H4 (cell line): ENCODE measurements around the gene DOCK9. TPM values are rescaled to one million over a fixed set of nuclear protein-coding genes. Genes with fewer than 3 reads are reported as not detected.
"Not testable (repeated sequence)": the region's sequence is repeated elsewhere in the genome, so short reads cannot be mapped to it uniquely, and the experiment has no call there.

ENCODE experiments used
- DNase-seq: peaks from one replicate; pipeline ENCODE4 v3.0.0-alpha.2; 2015; ENCODE audit warnings: low spot score
- total RNA-seq: library from RNA; depleted of rRNA; stranded (reverse); fragments of >200 nt; shearing (Covaris generic); gene quantifications from 2 replicates; pipeline ENCODE4 v1.2.3, GENCODE V29; 2014

The DOCK9 gene
- total RNA-seq, 1 experiment from 2014 or later = 2.3 TPM

DNA sequence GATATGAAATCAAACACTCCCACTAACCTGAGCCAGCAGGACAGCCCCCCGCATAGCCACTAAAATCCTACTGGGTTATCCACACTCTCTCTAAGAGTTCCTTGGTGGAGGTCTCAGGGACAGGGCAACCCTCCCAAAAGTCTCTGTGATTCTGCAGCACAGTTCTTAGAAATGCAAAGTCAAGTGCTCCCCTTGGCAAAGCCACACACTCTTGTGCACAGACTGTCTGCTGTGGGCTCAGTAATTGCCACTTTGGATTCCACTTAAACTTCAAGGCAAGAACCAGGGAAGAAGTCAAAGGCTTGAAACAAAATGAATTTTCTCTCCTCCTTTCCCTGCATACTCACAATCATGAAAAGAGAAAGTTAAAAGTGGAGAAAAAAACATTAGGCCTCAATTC lies 61.5 kb downstream of the DOCK9 start:
- no peak for DNase-seq

DNA sequence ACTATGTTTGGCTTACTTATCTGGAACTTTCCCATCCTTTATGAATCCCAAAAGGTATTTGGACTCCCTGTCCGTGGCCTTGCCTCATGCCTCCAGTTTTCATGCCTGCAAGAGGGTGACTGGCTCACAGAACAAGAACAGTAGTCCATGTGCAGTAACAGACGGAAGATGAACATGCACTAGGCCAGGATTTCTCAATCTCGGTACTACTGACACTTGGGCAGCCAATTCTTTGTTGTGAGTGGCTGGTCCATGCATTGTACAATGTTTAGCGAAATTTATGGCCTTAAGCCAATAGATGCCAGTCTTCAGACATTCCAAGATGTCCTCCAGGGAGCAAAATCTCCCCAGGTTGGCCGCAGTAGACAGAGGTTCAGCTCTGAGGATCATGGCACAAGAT lies 61.9 kb downstream of the DOCK9 start:
- no peak for DNase-seq

DNA sequence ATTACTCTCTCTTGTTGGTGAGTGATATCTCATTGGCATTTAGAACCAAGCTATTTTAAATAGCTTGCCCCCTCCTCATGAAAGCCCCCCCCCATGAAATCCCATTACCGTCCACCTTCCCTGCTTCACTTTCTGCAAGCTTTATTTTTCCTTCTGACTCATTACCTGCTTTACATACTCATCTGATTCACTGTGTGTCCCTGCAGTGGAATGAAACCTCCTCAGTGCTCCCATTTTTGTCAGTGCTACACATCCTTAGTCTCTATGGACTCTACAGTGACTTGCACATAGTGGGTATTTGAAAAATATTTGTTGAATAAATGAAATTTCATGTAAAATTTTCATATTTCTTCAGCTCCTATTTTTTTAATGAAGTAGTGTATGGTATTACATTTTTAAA lies 62.3 kb downstream of the DOCK9 start:
- no peak for DNase-seq

DNA sequence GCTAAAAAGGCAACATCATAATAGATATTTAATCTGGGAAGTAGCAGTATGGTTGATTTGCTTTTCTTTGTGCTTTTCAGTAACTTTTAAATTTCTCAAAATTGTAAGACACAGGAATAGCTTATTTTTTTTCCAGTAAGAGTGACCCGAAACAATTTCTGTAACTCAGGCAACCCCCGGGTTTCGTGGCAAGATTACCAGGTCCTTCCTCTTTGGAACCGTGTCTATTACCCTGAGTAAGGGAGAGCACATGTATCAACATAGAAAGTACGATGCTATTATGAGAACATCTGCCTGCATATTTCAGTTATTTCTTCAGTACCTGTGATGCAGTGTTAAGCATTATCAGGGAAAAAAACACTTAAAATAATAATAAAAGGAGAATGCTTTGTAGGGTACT lies 64.1 kb downstream of the DOCK9 start:
- no peak for DNase-seq

DNA sequence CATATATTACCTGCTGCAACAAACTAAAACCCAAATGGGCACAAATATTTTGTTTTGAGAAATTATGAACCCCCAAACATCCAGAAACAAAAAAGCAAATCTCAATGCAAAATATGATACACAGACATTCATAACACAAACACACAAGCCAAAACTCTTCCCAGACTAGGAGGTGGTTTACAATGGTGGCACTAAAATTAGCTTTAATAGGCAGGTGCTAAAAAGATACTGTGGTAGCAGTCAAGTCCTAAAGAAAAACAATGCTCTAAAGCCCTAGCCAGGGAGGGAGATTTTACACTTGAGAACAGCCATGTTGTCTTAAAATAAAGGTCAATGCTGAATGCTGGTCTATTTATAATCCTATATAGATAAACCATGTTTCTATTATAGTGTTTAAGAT lies 65.0 kb downstream of the DOCK9 start:
- DNase-seq = no peak

DNA sequence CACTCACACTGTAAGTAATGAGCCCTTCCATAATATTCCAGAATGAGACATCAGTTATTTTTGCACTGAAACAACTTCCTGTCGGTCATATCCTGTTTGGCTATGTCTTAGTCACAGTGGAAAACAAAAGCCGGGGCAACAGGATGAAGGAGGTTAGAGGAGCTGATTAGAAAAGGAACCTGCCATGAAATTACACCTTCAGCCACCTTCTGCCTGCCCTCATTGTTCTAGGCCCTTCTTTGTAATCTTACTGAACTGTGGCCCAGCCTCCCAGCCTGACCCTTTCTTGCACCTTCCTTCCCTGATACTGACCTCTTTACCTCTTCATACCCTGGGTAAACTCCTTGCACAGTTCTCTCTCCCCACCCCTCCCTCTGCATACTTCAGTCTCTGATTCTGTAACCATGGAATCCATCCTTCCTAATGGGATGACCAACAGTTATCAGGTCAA lies 67.3 kb downstream of the DOCK9 start:
- DNase-seq = peak; percentile 40

DNA sequence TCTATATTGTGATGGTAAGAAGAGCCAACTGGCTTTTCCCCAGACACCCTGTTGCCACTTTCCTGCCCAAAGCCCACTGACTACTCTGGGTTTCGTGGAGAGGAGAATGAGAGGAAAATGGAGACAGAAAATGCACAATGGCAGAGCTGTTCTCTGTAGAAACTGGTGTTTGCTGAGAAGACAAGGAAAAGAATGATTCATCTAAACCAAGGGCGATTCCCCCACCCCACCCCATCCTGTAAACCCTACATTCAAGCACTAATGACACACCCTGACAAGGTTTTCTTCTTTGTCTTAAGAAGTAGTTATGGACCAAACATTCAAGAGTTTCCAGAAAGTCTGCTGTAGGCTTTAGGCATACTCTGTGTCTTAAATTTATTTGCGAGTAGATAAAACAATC lies 68.8 kb downstream of the DOCK9 start:
- no peak for DNase-seq

DNA sequence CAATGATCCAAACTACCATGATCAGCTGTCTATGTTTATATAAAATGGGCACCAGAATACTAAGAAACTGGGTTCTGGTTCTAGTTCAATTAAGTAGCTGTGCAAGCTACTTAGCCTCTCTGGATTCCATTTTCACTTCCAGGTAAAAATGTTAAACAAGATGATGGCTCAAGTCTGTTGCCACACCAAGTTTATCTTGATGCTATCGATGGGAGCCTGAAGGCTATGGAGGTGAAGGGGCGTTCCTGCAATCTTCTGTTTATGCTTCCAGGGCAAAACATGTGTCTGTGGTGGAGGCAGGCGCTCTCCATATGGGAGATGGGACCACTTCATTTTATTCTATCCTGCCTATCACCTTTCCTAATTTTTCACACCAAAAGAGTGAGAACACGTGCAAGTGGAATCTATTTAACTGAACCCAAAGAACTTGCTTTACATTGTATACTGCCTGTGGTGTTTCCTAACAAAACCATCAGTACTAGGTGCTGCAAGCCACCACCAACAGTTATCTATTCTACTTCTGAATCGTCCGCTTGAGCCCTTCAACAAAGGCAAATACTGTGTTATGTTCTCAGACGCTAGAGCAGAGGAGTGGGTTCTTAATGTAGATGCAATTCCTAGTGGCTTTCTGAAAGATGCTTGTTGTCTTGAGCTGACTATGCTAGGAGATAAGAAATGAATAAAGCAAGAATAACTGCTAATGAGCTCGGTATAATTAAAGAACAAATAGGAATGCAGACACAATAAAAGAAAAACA lies 70.9 kb downstream of the DOCK9 start:
- no peak for DNase-seq

DNA sequence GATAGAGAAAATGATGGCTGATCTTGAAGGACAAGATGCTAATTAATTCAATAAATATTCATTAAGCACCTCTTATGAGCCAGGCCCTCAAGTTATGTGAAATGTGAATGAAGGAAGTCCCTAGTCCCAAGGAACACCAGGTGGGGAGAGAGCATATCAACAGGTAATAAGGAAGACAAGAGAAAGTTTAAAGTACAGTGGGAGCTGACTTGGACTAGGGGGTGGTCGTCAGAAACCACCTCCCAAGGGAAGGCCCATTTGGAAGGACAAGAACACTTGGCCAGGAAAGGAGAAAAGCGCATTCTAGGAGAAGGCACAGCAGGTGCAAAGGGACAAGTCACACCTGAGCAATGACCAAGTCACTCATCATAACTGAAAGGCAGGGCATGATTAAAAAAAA lies 72.7 kb downstream of the DOCK9 start:
- DNase-seq = no peak

DNA sequence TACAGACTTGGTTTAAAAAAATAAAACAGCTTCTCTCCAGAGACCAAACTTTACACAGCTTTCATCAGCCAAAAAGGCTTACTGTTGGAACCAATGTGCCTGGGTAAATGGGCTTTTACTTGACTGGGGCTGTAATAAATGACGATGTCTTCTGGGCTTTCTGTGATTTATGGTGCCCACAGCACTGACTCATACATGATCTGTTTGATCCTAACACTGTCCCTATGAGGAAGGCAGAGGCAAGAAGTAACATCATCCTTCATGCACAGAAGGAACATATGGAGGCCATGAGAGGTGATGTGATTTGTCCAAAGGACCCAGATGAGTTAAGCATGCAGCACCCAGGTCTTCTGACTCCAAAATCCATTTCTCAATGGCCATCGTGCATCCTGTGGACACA lies 77.4 kb downstream of the DOCK9 start:
- no peak for DNase-seq

DNA sequence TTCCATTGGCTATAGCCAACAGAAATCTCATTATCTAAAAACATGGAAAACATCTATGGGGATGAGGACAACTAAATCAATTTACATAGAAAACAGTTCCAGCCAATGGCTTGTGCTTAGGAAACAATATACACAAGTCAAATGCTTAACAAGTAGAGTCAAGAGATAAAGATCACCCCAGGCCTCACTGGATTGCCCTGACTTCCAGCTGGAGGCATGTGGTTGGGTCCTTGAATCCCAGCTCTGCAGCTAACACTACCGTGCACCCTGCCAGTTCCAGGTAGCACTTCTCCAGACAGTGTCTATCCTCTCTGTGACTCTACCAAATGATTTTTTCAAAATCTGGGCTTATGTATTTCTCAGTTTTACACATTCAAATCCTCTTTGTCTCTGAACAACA lies 80.2 kb downstream of the DOCK9 start:
- no peak for DNase-seq

DNA sequence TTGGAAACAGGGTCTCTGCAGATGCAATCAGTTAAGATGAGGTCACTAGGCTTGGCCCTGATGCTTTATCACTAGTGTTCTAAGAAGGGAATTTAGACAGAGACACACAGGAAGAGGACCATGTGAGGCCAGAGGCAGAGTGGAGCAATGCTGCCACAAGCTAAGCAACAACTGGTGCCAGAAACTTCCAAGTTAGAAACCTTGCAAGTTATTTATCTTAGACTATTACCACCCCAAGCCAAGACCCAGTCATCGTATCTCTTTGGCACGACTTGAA lies 81.1 kb downstream of the DOCK9 start:
- no peak for DNase-seq

DNA sequence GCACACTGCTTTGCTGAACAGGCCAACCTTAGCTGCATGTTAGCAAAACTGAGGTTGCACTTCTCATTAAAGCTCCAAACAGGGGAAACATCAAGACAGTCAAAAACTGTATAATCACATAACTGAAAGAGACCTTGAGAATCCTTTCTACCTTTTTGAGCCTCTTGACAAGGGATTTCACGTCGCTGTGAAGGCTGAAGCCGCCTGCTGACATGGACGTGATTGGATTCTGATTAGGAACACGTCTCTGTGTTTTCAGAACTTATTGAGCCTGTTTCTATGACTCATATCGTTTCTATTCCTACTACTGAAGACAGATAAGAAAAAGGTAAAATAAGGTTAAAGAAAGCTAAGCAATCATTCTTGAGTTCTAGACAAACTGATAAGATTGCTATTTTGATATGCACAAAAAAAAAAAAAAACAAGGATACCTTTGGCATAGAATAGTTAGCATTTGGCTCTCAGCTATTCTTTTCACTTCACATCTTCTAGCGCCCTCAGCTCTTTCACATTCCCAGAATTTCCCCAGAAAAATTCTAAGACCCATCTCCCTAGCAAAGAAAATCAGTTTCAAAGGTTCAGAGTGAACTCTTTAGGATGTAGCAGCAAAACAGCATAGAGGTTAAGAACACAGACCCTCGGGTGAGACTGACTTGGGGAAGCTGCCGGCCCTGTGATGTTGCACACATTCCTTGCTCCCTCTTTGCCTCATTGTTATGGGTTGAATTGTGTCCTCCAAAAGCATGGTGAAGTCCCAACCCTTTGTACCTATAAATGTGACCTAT lies 81.6 kb downstream of the DOCK9 start:
- no peak for DNase-seq

DNA sequence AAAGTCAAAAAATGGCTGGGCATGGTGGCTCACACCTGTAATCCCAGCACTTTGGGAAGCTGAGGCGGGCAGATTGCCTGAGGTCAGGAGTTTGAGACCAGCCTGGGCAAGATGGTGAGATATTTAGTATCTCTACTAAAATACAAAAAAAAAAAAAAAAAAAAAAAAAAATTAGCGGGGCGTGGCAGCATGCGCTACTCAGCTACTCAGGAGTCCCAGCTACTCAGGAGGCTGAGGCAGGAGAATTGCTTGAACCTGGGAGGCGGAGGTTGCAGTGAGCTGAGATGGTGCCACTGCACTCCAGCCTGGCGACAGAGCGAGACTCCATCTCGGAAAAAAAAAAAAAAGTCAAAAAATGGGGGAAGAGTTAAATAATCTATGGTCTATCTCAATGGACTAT lies 83.0 kb downstream of the DOCK9 start:
- DNase-seq = not testable (repeated sequence)

DNA sequence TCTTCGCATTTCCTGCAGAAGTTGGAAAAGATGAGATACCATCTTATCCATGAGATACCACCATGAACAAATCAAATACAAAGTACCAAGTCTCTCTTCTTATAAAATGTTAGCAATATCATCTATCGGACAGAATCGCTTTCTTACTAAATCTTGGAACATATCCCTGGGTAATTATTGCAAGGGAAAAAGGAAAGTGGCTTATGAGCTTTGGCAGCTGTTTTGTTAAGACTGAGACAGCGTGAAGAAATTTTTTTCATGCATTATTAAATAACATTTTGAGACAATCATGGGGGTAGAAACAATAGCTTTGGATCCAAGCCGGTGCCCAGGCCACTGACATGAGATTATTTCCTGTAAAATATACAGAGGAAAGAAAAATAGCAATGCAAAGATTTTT lies 84.5 kb downstream of the DOCK9 start:
- no peak for DNase-seq

DNA sequence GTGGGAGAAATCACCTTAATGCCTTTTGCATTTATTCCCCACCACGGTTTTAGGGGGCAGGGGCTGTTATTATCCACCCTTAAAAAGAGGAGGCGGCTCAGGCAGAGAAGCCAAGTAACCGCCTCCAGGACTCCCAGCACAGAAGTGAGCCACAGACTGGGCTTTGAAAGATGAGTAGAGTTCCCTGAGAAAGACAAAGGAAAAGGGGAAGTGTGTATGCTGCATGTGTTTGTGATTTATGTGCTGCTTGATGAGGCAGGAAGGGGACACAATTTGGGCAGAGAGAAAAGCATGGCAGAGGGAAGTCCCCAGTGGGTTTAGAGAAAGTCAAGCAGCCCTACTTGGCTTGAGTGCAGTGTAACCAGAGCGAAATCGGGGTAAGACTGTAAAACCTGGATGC lies 85.0 kb downstream of the DOCK9 start:
- DNase-seq = no peak

DNA sequence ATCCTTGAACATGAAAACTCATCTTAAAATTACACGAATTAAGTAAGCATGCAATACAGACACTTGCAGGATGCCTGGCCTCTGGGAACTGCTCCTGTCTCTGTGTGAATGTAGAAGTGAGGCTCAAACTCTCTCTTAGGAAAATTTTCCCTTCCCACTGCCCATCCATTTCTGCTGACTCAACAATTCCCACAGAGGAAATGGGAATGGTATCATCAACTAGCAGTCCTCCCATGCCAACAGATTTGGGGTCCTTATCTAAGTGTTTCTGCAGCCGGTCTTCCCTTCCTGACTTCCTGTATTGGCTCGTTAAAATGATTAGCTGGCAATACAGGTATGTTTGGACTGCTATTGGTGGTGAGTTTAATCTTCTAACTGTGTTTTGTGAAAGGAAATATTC lies 85.8 kb downstream of the DOCK9 start:
- DNase-seq = no peak

DNA sequence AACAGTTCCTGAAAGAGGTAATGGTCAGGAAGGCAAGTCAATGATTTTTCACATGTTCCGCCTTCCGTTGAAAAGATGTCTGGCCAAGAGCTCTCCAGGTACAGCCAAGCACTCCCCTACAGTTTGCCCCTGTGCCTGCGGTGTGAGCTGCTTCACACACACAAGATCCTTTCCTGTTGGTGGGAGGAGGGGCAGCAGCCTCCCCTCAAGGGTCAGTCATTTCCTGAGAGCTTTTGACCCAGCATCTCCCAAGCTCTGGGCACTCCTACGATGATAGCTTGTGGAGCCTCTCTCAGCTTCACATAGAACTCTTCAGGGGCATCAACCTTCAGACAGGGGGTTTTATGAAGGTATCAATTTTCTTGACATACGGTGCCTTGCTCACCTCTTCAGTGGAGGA lies 86.9 kb downstream of the DOCK9 start:
- DNase-seq = no peak

DNA sequence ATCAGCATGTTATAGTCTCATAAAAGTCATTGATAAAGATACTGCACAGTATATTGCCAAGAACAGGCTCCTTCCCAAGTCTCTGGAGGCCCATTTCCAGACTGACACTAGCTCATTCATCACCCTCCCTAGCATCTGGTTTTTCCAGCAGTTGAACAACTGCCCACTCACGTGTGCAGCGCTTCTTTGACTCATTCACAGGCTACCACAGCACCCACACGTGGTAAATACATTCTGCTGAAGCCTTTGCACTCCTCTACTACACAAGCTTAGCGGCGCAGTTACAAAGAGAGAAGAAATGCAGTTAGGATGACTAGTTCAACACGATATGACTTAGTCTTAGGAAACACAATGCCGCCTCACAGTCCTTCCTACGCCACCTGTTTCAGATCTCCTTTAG lies 87.7 kb downstream of the DOCK9 start:
- peak; percentile 13 for DNase-seq

DNA sequence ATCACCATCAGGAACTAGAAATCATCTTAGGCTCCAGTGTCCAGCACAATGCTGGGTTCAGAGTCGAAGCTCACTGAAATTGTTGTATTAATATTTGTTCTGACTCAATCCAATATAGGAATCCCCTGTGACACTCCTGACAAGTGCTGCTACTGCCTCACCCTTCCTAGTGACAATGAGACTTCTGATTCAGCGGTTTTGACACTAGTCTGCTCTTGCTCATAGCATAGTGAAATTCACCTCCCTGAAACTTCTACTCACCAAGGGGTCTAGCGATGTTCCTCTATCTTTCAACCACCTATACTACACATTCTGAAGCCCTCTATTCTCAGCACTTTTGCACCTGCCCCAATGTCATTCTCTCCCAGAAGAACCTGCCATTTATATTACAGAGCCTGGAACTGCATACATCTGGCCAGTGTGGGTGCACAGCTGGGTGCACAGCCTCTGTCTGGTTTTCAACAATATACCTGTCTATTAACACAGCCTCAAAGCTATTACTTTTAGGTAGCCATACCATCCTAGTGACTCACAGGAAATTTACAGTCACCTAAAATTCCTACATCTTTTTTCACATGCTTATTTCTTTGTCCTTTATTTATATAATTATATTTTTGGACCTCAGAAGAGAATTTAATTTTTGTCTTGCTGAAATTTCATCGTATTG lies 88.3 kb downstream of the DOCK9 start:
- DNase-seq = no peak

DNA sequence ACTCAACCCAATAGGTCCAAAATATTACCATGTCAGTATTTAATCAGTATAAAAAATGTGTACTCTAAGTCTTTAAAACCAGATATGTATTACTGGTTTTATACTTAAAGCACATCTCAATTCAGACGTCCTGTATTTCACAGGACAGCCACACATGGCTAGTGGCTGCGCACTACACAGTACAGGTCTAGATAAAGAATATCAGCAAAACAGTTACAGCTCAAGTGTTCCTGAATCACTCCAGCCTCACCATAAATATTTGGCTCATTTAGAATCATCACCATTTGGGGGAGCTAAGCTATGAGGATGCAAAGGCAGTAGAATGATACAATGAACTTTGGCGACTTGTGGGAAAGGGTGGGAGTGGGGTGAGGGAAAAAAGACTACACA lies 89.0 kb downstream of the DOCK9 start:
- no peak for DNase-seq

DNA sequence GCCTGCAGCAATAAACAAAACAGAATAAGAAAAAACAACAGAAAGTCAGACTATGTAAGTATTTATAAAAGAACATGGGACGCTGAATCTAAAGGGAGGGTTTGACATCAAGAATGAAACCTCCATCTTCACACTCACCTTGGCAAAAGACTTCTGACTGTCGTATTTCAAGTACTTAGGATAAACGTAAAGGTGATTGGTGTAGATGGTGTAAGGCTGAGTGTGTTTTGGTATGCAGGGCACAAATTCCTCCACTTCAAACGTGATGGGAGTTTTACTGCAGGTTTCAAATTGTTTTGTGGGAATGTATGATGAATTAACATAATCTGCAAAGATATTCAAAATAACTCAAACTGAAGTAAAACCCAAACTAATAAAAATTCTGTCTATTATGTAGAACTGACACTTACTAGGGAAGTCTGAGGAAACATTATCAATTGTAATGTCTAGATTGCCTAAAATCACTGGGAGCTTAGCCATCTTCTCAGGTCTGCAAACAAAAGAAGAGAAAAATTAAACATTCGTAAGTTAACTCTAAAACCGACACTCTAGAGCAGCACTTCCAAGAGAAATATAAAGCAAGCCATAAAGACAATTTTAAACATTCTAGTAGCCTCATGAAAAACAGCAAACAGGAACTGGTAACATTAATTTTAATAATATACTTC lies 89.5 kb downstream of the DOCK9 start:
- no peak for DNase-seq
